ENCODE measurements around the gene KIAA1549. TPM values are rescaled to one million over a fixed set of nuclear protein-coding genes. Genes with fewer than 3 reads are reported as not detected.

The KIAA1549 gene
- total RNA-seq, 4 donors from 2014 or later: 1.6 to 5.0 (median 3.3) TPM

DNA sequence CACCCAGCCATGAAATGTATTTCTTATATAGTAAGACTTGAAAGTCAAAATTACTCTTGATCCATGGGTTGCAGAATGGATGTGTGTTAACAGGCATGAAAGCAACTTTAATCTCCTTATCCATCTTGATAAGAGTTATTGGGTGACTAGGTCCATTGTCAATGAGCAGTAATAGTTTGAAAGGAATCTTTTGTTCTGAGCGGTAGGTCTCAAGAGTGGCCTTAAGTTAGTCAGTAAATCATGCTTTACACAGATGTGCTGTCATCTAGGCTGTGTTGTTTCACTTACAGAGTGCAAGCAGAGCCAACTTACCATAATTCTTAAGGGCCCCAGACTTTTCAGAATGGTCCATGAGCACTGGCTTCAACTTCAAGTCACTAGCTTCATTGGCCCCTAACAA is 51.2 kb downstream of the KIAA1549 start:
- H3K9me3 ChIP-seq: no peaks in the 10 kb centered on the region
- no peak overlapping the region for H3K4me3 ChIP-seq
- no peak overlapping the region for H3K27ac ChIP-seq
- peaks cover 0 to 5% (median 0%) of the 10 kb centered on the region in 4 donors for H3K4me1 ChIP-seq
- TF ChIP-seq, protein P1, sequence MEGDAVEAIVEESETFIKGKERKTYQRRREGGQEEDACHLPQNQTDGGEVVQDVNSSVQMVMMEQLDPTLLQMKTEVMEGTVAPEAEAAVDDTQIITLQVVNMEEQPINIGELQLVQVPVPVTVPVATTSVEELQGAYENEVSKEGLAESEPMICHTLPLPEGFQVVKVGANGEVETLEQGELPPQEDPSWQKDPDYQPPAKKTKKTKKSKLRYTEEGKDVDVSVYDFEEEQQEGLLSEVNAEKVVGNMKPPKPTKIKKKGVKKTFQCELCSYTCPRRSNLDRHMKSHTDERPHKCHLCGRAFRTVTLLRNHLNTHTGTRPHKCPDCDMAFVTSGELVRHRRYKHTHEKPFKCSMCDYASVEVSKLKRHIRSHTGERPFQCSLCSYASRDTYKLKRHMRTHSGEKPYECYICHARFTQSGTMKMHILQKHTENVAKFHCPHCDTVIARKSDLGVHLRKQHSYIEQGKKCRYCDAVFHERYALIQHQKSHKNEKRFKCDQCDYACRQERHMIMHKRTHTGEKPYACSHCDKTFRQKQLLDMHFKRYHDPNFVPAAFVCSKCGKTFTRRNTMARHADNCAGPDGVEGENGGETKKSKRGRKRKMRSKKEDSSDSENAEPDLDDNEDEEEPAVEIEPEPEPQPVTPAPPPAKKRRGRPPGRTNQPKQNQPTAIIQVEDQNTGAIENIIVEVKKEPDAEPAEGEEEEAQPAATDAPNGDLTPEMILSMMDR (IDR thresholded peaks at IDR 0.05): no peak
- no peak for TF ChIP-seq POLR2A (IDR thresholded peaks at IDR 0.05)
- H3K27me3 ChIP-seq: no peaks in the 10 kb centered on the region
- DNase-seq: no peak
- H3K36me3 ChIP-seq: no peaks in the 10 kb centered on the region

DNA sequence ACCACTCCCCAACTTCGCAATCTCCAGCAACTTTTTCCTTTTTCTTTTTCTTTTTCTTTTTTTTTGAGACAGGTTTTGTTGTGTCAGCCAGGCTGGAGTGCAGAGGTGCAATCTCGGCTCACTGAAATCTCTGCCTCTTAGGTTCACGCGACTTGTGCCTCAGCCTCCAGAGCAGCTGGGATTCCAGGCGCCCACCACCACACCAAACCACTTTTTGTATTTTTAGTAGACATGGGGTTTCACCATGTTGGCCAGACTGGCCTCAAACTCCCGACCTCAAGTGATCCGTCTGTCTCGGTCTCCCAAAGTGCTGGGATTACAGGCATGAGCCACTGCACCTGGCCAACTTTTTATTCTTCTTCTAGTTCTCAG is 55.0 kb downstream of the KIAA1549 start:
- DNase-seq: no peak
- H3K9me3 ChIP-seq: no peaks in the 10 kb centered on the region

DNA sequence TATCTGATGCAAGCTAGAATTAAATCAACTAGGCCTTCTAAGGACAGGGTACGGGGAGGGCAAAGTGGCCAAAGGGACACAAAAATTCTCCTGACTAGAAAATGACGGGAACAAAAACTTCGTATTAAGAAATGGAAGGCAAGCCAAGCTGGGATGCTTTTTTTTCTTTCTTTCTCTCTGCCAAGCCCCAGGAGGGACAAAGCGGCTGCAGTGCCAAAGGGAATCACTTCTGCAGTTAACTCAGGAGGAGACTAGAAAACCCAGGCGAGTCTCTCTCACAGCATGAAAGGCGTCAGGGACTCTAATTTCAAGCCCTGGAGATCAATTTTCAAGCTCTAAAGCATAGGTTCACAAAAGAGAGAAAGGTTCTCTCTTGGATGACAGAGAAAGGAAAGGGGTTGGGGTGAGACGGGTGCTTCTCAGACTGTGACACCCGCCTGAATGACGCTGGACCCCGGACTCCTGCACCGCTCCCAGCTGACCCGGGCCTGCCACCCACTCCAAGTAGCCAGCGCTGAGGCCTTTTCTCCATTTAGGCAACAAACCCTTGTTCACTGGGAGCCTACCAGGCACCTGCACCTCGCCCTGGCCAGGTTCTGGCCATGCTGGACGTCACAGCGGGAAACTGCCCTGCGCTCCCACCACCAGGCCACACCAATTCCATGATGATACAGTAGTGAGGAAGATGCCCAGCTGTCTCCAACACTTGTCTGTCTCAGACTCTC is 56.5 kb downstream of the KIAA1549 start:
- no peak for DNase-seq
- H3K27me3 ChIP-seq: no peaks in the 10 kb centered on the region
- no peaks in the 10 kb centered on the region for H3K4me1 ChIP-seq
- no peak overlapping the region for H3K27ac ChIP-seq
- TF ChIP-seq, protein P1 (IDR thresholded peaks at IDR 0.05): no peak
- TF ChIP-seq POLR2A (IDR thresholded peaks at IDR 0.05): no peak
- H3K9me3 ChIP-seq: no peaks in the 10 kb centered on the region
- no peaks in the 10 kb centered on the region for H3K36me3 ChIP-seq
- H3K4me3 ChIP-seq: no peak overlapping the region

More for the DNA sequence above, 55.0 kb downstream of the KIAA1549 start:
- Histone ChIP-seq H3K4me1 (no peaks in the 10 kb centered on the region), H3K4me3 (no peak overlapping the region), H3K27ac (no peak overlapping the region), H3K27me3 (no peaks in the 10 kb centered on the region), H3K36me3 (no peaks in the 10 kb centered on the region)
- TF ChIP-seq POLR2A (IDR thresholded peaks at IDR 0.05): no peak
- TF ChIP-seq, protein P1 (IDR thresholded peaks at IDR 0.05): no peak

DNA sequence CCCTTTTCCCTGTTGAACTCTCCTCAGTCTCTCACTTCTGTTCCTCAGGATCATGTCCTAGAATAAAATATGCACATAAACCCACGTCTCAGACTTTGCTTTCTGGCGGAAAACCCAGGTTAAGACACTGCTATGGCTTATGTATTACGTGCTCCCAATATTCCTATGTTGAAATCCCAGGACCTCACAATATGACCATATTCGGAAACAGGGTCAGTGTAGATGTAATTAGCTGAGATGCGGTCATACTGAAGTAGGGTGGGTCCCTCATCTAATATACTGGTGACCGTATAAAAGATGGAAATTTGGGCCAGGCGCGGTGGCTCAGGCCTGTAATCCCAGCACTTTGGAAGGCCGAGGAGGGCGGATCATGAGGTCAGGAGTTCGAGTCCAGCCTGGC is 59.9 kb downstream of the KIAA1549 start:
- Histone ChIP-seq H3K27ac (no peak overlapping the region), H3K4me1 (no peaks in the 10 kb centered on the region), H3K36me3 (no peaks in the 10 kb centered on the region), H3K4me3 (no peak overlapping the region), H3K27me3 (no peaks in the 10 kb centered on the region), H3K9me3 (no peaks in the 10 kb centered on the region)
- no peak for TF ChIP-seq POLR2A (IDR thresholded peaks at IDR 0.05)
- TF ChIP-seq, protein P1 (IDR thresholded peaks at IDR 0.05): no peak
- DNase-seq: no peak

DNA sequence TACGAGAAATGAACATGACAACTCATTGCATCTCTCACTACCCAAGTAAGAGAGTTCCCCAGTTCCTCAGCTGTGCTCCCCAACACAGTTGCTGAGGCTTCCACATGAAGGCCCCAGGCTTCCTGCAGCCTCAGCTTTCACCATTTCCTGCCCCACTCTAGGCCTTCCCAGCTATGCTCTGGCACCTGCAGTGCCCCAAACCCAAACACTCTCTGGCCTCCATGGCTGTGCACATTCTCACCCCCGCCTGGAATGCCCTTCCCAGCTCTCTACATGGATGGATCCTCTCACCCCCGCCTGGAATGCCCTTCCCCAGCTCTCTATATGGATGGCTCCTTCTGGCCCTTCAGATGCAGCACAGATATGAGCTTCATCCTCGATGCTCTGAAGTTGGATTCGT is 61.3 kb downstream of the KIAA1549 start:
- TF ChIP-seq, protein P1 (IDR thresholded peaks at IDR 0.05): no peak
- no peak for TF ChIP-seq POLR2A (IDR thresholded peaks at IDR 0.05)
- no peak overlapping the region for H3K27ac ChIP-seq
- no peaks in the 10 kb centered on the region for H3K36me3 ChIP-seq
- no peak overlapping the region for H3K4me3 ChIP-seq
- H3K27me3 ChIP-seq: no peaks in the 10 kb centered on the region
- no peaks in the 10 kb centered on the region for H3K4me1 ChIP-seq
- H3K9me3 ChIP-seq: no peaks in the 10 kb centered on the region
- no peak for DNase-seq

Data from Peyer's patch (tissue), 4 donors.